PFSK-1 (cell line): ENCODE measurements around the gene AUTS2.

ENCODE experiments used
- FOXP2 ChIP-seq: optimal IDR thresholded peaks from 2 replicates; pipeline ENCODE3; 2011; ENCODE audit warnings: borderline replicate concordance, control low read depth, inconsistent platforms; ENCODE audit not compliant: insufficient read depth; ENCODE audit errors: extremely low read length, extremely low read depth
- POLR2AphosphoS5 ChIP-seq: IDR thresholded peaks from 2 replicates; pipeline ENCODE4 v1.6.1; 2012; ENCODE audit warnings: low read depth, mild to moderate bottlenecking, control low read depth, low read length, moderate library complexity
- SIN3A ChIP-seq: IDR thresholded peaks from 2 replicates; pipeline ENCODE4 v1.6.1; 2012; ENCODE audit warnings: mild to moderate bottlenecking, low read length, moderate library complexity, borderline replicate concordance; ENCODE audit not compliant: insufficient read depth
- TAF1 ChIP-seq: IDR thresholded peaks from 2 replicates; pipeline ENCODE4 v1.6.1; 2012; ENCODE audit warnings: low read length, control low read depth, borderline replicate concordance; ENCODE audit not compliant: insufficient read depth
- TF ChIP-seq, protein P1 (sequence below), 2 experiments: IDR thresholded peaks; 2 replicates each; pipeline versions ENCODE4 v1.6.1 to v1.8.0; 2011 to 2012; ENCODE audit warnings: low read depth in 2 of 2, low read length in 2 of 2, control low read depth in 1 of 2, inconsistent platforms in 1 of 2, mild to moderate bottlenecking in 1 of 2, moderate library complexity in 1 of 2; ENCODE audit not compliant: insufficient read depth in 1 of 2

Gene AUTS2

DNA sequence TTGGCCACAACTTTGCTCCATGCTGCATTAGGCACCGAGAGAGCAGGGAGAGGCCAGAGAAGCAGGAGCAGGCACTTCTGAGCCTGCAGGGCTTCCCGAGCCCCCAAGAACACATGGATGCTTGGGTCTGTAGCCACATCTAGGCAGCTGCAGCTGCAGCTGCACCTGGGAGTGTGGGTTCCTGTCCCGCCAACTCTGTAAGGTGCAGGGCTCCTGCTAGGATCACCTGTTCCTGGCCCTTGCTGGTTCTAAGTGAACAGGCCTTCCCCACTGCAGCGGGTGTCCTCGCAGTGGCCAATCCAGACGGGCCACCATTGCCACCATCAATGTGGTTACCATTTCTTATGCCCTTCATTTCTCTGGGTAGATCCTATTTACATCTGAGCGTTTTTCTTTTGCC lies 330.3 kb downstream of the AUTS2 start:
- TF ChIP-seq FOXP2: no peak
- no peak for TF ChIP-seq TAF1
- TF ChIP-seq, protein P1, sequence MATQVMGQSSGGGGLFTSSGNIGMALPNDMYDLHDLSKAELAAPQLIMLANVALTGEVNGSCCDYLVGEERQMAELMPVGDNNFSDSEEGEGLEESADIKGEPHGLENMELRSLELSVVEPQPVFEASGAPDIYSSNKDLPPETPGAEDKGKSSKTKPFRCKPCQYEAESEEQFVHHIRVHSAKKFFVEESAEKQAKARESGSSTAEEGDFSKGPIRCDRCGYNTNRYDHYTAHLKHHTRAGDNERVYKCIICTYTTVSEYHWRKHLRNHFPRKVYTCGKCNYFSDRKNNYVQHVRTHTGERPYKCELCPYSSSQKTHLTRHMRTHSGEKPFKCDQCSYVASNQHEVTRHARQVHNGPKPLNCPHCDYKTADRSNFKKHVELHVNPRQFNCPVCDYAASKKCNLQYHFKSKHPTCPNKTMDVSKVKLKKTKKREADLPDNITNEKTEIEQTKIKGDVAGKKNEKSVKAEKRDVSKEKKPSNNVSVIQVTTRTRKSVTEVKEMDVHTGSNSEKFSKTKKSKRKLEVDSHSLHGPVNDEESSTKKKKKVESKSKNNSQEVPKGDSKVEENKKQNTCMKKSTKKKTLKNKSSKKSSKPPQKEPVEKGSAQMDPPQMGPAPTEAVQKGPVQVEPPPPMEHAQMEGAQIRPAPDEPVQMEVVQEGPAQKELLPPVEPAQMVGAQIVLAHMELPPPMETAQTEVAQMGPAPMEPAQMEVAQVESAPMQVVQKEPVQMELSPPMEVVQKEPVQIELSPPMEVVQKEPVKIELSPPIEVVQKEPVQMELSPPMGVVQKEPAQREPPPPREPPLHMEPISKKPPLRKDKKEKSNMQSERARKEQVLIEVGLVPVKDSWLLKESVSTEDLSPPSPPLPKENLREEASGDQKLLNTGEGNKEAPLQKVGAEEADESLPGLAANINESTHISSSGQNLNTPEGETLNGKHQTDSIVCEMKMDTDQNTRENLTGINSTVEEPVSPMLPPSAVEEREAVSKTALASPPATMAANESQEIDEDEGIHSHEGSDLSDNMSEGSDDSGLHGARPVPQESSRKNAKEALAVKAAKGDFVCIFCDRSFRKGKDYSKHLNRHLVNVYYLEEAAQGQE (IDR thresholded peaks at IDR 0.05; ENCODE audit: insufficient read depth in 1 of 2, low read depth in 2 of 2, low read length in 2 of 2): no peak

DNA sequence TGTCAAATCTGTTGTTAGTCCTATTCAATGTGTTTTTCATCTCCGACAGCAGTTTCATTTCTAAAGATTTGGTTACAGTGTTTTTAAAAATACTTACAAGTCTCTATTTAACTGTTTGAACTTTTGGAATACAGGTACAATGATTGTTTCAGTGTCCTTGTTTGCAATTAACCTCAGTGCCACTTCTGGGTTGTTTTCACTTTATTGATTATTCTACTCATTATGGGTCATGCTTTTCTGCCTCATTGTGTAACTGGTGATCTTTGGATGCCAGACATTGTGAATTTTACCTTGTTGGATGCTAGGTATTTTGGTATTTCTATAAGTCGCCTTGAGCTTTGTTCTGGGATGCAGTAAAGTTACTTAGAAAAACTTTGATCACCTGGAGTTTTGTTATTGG lies 331.3 kb downstream of the AUTS2 start:
- no peak for TF ChIP-seq FOXP2

DNA sequence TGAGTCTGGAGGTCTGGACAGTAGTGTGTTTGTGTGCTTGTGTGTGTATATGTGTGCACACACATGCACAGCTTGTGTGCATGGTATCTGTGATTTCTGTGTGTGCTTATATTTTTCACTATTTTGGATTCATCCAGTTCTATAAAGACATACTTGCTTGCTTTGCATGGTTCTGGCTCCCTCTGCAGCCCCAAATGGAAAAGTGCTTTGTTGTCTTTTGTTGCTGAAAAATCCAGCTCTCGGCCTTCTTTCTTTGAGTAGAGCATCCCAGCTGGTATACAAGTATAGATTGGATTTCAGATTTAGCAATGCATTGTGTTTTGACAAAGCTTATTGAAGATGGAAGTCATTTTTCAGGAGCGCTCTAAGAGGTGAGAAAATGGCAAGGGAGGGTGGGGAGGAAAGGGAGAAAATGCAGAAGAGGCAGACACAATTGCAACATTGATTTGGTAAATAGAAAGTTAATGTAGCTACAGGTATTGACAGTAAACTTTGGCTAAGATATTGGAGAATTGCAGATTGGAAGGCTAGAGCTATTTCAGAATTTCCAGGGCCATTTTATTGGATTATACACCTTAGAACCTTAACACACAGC lies 333.9 kb downstream of the AUTS2 start:
- TF ChIP-seq SIN3A (no peak), FOXP2 (no peak), POLR2AphosphoS5 (no peak)
- TF ChIP-seq, protein P1 (IDR thresholded peaks at IDR 0.05; ENCODE audit: insufficient read depth in 1 of 2, low read depth in 2 of 2, low read length in 2 of 2): no peak

DNA sequence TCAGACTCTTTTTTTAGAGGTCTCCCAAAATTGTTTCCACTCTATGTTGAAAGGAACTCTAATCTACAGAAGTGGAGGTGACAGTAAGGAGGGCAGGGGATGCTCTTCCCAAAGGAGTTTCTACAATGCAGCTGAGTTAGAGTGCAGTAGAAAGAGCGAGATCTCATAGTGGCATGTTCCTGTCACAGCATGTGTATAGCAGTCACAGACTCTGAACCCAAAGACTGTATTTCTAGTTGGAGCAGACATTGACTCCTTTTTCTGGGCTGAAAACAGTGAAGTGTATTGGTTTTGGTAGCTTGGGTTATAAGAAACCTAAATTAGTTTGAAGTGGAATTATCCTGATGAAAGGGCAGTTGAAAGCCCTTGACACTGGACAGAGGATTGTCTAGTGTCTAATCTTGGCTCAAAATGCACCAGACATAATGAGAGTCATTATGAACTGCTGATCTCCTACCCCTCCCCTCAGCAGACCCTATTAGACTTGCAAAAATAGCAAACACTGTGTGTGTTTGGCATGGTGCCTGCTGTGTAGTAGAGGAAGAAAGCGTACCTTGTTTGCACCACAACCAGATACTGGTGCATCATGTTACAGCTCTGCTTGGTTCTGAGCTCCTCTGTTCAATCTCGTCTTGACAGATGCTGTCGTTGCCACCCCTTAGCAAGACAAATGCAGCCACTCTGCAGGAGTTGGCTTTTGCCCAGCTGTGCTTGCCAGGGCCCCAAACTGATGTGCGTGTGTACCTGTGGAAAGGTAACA lies 336.0 kb downstream of the AUTS2 start:
- TF ChIP-seq FOXP2 (no peak), POLR2AphosphoS5 (no peak), SIN3A (no peak), TAF1 (no peak)
- TF ChIP-seq, protein P1 (IDR thresholded peaks at IDR 0.05; ENCODE audit: insufficient read depth in 1 of 2, low read depth in 2 of 2, low read length in 2 of 2): no peak

DNA sequence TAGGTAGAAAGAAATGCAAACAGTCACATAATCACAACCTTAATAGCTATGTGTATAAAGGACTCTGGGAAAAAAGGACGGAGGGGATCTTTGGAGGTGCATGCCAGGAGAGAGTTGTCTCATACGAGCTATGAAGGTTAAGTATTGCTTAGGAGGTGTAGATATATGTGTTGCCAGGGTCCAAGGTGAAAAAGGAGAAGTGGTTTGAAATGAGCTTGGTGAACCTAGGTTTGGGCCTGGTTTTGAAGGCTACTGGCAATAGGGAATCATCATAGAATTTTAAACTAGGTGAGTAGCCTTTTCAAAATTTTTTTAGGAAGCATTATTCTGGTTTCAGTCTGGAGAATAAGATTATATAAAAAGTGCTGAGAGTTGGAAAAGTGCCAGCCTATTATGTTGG lies 336.8 kb downstream of the AUTS2 start:
- TF ChIP-seq, protein P1 (IDR thresholded peaks at IDR 0.05; ENCODE audit: insufficient read depth in 1 of 2, low read depth in 2 of 2, low read length in 2 of 2): no peak
- TF ChIP-seq FOXP2: no peak
- TF ChIP-seq TAF1: no peak
- TF ChIP-seq POLR2AphosphoS5: no peak
- TF ChIP-seq SIN3A: no peak
